HG03342 (cell line): Measurements from ENCODE around the gene HELZ.
"Not testable (repeated sequence)": the region's sequence is repeated elsewhere in the genome, so short reads cannot be mapped to it uniquely, and the experiment has no call there.

Source experiments
- ATAC-seq: cut with Tn5 transposase; IDR thresholded peaks from one replicate; pipeline ENCODE4 v1.9.1; 2021; ENCODE audit warnings: mild to moderate bottlenecking, moderate library complexity; ENCODE audit not compliant: unreplicated experiment

The HELZ gene, protein sequence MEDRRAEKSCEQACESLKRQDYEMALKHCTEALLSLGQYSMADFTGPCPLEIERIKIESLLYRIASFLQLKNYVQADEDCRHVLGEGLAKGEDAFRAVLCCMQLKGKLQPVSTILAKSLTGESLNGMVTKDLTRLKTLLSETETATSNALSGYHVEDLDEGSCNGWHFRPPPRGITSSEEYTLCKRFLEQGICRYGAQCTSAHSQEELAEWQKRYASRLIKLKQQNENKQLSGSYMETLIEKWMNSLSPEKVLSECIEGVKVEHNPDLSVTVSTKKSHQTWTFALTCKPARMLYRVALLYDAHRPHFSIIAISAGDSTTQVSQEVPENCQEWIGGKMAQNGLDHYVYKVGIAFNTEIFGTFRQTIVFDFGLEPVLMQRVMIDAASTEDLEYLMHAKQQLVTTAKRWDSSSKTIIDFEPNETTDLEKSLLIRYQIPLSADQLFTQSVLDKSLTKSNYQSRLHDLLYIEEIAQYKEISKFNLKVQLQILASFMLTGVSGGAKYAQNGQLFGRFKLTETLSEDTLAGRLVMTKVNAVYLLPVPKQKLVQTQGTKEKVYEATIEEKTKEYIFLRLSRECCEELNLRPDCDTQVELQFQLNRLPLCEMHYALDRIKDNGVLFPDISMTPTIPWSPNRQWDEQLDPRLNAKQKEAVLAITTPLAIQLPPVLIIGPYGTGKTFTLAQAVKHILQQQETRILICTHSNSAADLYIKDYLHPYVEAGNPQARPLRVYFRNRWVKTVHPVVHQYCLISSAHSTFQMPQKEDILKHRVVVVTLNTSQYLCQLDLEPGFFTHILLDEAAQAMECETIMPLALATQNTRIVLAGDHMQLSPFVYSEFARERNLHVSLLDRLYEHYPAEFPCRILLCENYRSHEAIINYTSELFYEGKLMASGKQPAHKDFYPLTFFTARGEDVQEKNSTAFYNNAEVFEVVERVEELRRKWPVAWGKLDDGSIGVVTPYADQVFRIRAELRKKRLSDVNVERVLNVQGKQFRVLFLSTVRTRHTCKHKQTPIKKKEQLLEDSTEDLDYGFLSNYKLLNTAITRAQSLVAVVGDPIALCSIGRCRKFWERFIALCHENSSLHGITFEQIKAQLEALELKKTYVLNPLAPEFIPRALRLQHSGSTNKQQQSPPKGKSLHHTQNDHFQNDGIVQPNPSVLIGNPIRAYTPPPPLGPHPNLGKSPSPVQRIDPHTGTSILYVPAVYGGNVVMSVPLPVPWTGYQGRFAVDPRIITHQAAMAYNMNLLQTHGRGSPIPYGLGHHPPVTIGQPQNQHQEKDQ (N-terminal part only)

DNA sequence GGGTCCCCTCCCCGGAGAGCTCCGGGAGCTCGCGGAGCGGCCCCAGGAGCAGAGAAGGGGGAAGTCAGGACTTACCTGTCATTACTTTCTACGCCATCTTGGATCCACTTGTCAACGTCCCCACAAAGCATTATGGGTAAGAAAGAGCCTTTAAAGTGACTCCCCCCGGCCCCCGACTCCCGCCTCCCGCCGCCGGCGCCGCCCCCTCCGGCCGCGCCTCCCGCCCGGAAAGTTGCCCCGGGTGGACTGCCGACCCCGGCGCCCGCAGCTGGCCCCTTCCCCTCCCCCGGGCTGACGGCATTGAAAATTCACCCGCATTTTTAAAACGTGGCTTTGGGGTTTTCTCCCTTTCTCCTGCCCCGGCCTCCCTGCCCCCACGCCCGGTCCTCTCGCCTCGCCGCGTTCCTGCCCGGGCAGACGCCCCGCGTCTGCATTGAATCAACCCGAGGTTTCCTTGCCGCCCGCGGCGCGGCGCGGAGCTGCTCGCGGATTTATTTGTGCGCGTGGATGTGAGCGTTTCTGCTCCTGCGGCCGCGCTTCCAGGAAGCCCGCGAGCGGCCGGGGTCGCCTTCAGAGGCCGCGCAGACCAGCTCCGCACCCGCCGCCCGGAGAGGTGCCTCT, at the start of gene HELZ:
HELZ (minus strand) TSS at position 124 of the 621 bp plus-strand sequence. CDS start 26,392 bp downstream, outside the sequence.
- ATAC-seq = peak; percentile 44

DNA sequence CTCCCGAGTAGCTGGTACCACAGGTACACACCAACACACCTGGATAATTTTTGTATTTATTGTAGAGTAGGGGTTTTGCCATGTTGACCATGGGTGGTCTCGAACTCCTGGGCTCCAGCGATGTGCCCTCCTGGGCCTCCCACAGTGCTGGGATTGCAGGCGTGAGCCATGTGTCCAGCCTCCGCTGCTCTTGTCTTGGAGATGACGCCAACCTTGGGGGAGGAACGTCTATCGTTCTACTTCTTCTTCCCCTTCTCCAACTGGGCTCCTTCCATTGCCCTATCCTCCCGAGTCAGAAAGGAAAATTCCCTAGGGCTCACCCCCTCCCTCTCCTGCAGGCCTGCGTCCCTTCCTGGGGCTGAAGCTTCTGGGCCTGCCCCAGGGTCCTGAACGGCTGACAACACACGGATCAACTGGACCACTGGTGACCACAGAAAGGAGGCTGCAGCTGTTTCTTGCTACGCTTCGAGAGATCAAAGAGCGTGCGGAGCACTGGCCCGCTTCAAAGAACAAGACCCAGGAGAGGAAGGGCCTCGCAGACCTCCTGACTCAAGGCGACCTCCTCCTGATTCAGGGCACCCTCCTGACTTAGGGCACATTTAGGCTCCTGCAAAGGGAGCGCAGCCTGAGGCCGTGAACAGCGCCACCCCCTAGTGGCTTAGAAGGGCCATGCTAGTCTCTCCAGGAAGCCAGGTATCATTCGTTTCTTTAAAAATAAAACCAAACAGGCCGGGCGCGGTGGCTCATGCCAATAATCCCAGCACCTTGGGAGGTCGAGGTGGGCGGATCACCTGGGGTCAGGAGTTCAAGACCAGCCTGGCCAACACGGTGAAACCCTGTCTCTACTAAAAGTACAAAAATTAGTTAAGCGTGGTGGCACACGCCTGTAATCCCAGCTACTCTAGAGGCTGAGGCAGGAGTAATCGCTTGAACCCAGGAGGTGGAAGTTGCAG, 48.5 kb upstream of the HELZ start:
- ATAC-seq = peak; percentile 95

DNA sequence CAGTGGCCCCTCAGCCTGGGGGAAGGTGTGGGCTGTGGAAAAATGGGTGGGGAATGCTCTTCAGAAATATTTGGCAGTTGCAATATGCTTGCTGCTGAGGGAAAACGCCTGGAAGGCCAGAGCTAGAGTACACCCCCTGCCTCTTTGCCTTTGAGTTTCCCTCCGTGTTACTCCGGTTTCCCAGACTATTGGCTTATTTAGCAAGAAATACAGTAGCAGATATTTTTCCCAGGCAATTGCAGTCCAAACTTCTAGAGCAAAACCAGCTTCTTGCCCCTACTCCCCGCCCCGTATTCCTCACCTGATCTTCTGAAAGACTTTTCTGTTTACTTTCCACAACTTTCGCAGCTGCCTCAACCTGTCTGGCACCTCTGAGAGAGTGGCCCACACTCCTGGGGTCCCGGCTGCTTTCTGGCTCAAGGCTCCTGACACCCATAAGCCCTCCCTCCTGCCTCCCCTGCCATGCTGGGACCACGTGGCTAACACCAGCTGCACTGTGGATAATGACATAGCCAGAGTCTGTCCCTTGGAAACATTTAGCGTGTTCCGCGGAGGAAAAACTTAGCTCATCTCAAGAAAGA, 45.8 kb upstream of the HELZ start:
- ATAC-seq = no peak

DNA sequence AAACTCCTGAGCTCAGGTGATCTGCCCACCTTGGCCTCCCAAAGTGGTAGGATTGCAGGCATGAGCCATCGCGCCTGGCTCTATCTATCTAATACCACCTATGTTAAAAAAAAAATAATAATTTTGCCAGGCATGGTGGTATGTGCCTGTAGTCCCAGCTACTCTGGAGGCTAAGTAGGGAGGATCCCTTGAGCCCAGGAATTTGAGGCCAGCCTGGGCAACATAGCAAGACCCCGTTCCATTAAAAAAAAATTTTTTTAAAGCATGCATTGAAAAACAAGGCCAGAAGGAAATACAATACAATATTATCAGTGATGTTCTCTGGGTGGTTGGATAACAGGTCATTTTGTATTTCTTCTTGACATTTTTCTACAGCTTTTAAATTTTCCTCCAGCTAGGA, 45.2 kb upstream of the HELZ start:
- no peak for ATAC-seq

DNA sequence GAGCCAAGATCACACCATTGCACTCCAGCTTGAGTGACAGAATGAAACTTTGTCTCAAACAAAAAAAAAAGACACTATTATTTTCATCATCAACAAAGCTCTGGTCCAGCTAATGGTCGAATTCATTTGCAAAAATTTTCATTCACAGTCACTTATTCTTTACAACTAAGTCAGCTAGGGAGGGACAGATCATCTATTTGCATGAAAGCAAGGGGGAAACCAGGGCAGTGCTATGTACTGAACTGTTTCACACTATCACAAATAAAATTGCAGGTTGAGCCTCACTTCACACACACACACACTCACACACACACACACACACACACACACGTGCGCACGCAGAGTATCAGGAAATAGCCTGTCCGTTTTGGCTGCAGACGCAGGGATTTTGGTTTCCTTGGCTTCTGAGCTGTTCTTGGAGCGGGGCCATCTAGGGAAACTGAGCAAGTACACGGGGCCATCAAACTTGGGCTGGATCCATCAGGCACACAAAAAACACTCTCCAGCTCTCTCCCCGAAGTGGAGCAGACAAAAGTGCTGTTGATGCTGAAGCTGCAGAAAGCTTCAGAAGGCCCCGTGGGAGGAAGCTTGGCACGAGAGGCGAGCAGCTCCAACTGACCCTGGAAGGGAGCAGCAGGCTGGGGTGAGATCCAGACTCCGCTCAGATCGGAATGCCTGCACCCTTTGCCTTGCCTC, 44.3 kb upstream of the HELZ start:
- ATAC-seq = no peak

DNA sequence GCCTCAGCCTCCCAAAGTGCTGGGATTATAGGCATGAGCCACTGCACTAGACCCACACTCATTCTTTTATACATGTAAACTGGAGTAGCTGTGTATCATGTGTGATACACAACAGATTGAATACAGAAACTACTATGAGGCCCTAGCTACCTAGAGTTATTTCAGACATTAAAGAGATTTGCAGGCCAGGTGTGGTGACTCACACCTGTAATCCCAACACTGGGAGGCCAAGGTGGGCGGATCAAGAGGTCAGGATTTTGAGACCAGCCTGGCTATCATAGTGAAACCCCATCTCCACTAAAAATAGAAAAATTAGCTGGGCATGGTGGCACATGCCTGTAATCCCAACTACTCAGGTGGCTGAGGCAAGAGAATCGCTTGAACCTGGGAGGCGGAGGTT, 41.8 kb upstream of the HELZ start:
- ATAC-seq = not testable (repeated sequence)

DNA sequence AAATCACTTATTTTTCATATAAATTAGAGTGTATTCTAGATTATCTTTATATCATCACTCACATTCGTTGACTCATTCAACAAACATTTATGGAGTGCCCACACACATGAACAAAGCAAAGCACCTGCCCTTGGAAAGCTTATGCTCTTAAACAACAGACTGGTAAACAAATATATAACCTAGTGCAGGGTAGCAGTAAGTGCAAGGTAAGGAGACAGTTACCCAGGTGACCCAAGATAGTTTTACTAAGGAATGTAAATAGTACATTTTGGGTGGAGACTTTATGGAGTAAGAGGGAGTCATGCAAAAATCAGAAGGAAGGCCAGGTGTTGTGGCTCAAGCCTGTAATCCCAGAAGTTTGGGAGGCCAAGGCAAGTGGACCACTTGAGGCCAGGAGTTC, 40.4 kb upstream of the HELZ start:
- no peak for ATAC-seq

DNA sequence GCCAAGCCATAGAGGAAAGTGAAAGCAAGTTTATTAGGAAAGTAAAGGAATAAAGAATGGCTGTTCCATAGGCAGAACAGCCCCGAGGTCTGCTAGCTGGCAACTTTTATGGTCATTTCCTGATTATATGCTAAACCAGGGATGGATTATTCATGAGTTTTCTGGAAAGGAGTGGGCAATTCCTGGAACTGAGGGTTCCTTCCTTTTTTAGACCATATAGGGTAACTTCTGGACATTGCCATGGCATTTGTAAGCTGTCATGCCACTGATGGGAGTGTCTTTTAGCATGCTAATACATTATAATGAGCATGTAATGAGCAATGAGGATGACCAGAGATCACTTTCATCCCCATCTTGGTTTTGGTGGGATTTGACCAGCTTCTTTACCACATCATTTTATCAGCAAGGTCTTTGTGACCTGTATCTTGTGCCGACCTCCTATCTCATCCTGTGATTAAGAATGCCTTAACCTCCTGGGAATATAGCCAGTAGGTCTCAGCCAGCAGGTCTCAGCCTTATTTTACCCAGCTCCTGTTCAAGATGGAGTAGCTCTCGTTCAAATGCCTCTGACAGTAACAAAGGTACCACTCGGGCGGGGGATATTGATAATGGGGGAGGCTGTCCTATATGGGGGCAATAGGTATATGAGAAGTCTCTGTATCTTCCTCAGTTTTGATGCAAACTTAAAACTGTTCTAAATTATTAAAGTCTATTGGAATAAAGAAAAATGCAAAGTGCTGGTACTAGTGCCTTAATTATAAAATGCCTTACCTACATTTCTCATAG, 38.9 kb upstream of the HELZ start:
- no peak for ATAC-seq

DNA sequence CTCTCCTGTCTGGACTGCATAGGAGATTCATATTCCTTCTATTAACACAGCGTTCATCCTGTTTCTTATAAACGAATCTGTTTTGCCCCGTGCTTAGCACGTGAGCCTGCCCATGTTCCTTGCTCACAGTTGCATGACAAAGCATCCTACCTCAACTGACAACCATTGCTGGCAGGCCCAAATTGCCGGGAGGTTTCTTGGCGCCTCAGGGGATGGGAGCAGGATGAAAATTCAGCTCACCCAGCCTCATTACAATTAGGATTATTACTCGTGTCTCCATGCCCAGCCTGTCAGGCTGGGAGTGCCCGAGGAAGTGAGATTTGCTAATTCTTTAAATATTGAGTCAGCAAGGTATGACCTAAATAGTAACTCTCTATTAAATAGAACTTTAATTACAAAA, 36.7 kb upstream of the HELZ start:
- no peak for ATAC-seq

DNA sequence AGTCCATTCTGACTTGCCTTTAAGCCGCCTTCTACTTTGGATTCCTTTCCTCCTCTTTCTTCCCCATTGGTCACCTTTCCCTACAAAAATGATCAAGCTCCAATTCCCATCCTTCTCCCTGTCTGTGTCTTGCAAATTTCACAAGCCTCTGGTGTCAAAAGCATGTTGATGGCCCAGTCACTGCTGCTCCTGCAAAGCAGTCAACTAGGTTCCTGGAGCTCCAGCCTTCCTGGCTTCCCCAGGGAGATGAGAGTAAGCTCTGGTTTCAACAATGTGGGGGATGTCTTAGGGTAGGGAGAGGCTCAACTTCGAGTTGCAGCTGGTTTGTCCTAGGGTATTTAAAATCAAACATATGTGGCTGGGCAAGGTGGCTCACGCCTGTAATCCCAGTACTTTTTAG, 36.1 kb upstream of the HELZ start:
- no peak for ATAC-seq

DNA sequence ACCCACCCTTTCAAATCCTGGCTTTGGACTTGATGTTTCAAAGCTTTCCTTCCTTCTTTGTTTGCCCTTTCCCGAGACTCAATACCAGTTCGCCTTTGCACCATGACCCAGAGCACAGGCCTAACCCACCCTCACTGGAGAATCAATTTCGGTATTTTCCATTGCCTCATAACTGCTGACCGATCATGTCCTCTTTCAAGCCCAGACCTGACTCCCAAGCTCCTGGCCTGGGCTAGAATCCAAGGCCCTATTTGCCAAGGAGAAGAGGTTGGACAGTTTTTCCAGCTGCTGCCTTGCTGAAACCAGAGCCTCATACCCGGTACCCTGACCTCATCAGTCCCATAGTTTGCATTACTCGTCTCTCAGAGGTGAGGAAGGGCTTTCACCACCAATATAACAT, 35.3 kb upstream of the HELZ start:
- no peak for ATAC-seq

DNA sequence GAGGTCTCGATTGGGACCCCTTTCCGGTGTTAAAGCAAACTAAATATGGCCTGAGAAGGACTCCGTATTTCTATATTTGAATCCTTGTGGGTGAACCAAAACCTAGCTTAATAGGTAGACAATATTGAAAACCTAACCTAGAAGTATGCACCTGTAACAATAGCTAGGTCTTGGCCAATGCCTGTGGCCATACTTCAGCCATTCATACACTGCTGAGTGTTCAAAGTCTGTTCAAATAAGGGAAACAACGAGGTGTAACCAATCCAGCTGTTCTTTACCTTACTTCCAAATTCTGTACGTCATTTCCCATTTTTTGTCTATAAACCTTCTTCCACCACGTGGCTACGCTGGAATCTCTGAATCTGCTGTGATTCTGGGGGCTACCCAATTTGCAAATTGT, 34.1 kb upstream of the HELZ start:
- no peak for ATAC-seq

DNA sequence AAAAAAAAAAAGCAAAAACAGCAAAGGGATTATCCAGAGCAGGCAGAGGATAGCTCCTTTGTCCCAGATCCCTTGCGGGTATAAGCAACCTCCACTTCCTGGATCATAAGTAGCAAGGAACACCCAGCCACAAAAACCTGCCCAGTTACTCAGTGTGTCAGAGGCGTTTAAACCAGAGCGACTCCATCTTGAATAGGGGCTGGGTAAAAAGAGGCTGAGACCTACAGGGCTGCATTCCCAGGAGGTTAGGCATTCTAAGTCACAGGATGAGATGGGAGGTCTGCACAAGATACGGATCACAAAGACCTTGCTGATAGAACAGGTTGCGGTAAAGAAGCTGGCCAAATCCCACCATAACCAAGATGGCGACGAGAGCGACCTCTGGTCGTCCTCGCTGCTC, 33.4 kb upstream of the HELZ start:
- ATAC-seq = no peak

DNA sequence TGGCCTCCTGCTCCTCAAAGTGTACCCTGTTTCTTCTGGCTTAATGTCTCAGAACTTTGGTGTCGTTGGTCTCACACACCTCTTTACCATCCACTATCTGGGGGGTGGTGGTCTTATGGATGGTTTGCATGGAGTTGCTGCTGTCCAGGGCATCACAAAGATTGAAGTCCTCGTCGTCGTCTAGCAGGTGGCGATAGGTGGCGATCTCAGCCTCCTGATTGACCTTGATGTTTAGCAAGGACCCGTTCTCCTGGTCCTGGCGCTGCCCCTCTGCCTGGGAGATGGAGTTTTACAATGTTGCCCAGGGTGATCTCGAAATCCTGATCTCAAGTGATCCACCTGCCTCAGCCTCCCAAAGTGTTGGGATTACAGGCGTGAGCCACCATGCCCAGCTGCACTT, 31.1 kb upstream of the HELZ start:
- ATAC-seq = no peak

DNA sequence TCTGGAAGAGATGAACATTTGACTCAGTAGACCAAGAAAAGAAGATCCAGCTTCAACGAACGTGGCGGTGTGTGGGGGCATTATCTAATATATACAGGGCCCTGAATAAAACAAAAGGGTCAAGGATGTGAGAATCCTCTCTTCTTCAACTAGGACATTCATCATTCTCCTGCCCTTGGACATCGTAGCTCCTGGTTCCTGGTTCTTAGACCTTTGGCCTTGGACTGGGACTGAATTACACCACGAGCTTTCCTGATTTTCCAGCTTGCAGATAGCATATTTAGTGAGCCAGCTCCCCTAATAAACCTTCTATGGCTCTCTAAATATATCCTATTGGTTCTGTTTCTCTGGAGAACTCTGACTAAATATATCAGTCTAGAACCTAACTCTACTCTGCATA, 29.5 kb upstream of the HELZ start:
- no peak for ATAC-seq

DNA sequence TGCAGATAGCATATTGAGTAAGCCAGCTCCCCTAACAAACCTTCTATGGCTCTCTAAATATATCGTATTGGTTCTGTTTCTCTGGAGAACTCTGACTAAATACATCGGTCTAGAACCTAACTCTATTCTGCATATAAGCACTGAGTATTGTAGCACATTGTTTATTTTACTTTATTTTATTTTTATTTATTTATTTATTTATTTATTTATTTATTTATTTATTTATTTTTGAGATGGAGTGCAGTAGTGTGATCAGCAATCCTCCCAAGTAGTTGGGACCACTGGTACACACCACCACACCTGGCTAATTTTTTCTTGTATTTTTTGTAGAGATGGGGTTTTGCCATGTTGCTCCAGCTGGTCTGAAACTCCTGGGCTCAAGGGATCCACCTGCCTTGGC, 28.9 kb upstream of the HELZ start:
- no peak for ATAC-seq

DNA sequence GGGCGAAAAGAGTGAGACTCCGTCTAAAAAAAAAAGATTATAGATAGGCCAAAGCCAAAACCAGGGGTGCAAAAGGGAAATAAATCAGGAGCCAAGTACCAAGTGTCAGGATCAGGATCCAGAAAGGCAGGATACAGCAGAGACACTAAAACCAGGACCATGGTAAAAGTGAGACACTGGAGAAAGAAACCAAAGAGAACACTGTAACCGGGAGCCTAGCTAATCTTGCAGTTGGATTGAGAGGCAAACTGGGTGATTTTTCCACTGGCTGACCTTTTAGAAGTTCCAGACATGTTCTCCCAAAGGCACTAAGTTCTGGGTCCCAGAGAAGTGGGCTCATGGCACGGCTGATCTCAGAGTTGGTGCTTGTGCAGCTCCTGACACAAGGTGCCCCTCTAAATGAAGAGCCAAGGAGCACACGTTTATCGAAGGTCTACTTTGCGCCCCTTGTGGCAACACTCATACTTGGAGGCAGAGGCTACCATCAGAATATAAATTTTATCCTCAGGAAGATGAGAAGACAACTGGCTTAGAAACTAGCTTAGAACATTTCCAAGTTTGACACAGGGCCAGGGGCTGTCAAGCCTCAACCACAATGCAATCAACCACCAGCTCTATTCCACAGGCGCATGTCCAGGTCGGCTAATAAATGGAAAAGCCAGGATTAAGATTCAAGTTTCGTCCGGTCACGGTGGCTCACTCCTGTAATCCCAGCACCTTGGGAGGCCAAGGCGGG, 27.5 kb upstream of the HELZ start:
- ATAC-seq = no peak
